ENCODE results near the gene EMX1.

Gene EMX1

DNA sequence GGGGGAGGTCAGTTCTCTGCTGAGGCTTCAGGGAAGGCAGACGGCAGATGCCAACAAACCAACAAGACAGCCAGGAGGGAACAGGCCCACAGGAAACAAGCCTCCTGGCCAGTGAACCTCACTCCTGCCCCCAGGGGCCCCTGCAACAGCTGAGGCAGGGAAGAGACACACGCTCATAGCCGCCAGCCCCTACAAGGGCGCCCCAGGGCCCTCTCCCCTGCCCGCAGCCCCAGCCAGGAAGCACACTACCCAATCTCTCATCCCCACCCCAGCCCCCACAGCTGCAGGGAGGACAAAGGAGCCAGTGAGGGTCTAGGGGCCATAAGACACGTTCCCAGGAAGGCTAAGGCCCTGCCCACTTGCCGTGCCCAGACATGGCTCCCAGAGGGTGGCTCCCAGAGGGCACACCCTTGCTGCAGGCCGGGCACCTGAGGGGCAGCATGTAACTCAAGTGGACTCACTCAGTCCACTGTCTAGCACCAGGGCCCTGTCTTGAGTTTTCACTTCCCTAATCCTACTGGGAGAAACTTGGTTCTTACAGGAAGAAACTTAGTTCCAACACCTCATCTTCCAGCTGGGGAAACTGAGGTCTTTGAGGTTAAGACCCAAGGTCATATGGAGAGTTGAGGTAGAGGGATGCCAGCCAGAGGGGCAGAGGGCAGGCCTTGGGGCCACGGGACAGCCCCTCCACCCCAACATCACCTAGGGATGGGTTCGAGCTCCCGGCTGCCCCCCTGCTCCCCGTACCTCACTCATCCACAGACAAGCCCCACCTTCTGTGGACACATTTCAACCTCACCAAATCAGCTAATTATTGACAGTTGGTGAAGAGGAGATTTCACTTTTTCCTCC, 37.3 kb downstream of the EMX1 start:
- no peak for DNase-seq (ENCODE audit: low spot score)
- Histone ChIP-seq H3K4me2 (ENCODE audit: insufficient read depth, low read length, poor library complexity, severe bottlenecking) (peak overlapping the region; percentile 34), H2BK5ac (ENCODE audit: low read length) (peak overlapping the region; percentile 58), H2BK12ac (ENCODE audit: low read length) (no peak overlapping the region), H3K4me3 (ENCODE audit: low read length in 2 of 2) (no peak overlapping the region), H3K9me3 (replicated peaks in 1 of 2; ENCODE audit: control insufficient read depth in 2 of 2, insufficient read depth in 1 of 2, low read depth in 1 of 2, low read length in 2 of 2) (peaks cover 0 to 6% of the 10 kb centered on the region in 2 donors), H2BK120ac (ENCODE audit: low read depth, low read length) (peak overlapping the region; percentile 47), H2BK15ac (ENCODE audit: low read length) (peak overlapping the region; percentile 71), H3K9ac (ENCODE audit: low read depth, low read length, poor library complexity) (peak overlapping the region; percentile 50), H2AFZ (ENCODE audit: low read length) (no peak overlapping the region), H3K4ac (ENCODE audit: low read length) (peak overlapping the region; percentile 54), H3K23ac (ENCODE audit: low read depth, low read length, poor library complexity) (no peak overlapping the region), H3K14ac (ENCODE audit: low read length) (no peak overlapping the region), H2AK5ac (ENCODE audit: low read depth, low read length) (peak overlapping the region; percentile 87), H3K4me1 (ENCODE audit: control insufficient read depth in 2 of 2, insufficient read depth in 1 of 2, low read depth in 1 of 2, low read length in 2 of 2) (peaks cover 8 to 48% of the 10 kb centered on the region in 2 donors), H4K91ac (ENCODE audit: low read depth, low read length, poor library complexity) (peak overlapping the region; percentile 98), H3K27me3 (ENCODE audit: control insufficient read depth in 3 of 3, insufficient read depth in 3 of 3, low read depth in 1 of 3, low read length in 3 of 3) (peaks cover 0 to 40% (median 0%) of the 10 kb centered on the region in 3 experiments), H4K8ac (ENCODE audit: low read depth, low read length) (no peak overlapping the region), H3K18ac (ENCODE audit: low read length) (peak overlapping the region; percentile 93), H3K27ac (replicated peaks; ENCODE audit: low read length) (peak overlapping the region; percentile 95), H3K36me3 (replicated peaks in 1 of 2; ENCODE audit: control insufficient read depth in 2 of 2, insufficient read depth in 2 of 2, low read length in 2 of 2) (no peaks in the 10 kb centered on the region), H3K79me1 (ENCODE audit: low read depth, low read length) (no peaks in the 10 kb centered on the region)
- WGBS, 2 donors (ENCODE audit: extremely low coverage in 2 of 2, insufficient read length in 2 of 2, insufficient replicate concordance in 1 of 2) = no CpG with 5 or more reads among the region's 12 CpGs

DNA sequence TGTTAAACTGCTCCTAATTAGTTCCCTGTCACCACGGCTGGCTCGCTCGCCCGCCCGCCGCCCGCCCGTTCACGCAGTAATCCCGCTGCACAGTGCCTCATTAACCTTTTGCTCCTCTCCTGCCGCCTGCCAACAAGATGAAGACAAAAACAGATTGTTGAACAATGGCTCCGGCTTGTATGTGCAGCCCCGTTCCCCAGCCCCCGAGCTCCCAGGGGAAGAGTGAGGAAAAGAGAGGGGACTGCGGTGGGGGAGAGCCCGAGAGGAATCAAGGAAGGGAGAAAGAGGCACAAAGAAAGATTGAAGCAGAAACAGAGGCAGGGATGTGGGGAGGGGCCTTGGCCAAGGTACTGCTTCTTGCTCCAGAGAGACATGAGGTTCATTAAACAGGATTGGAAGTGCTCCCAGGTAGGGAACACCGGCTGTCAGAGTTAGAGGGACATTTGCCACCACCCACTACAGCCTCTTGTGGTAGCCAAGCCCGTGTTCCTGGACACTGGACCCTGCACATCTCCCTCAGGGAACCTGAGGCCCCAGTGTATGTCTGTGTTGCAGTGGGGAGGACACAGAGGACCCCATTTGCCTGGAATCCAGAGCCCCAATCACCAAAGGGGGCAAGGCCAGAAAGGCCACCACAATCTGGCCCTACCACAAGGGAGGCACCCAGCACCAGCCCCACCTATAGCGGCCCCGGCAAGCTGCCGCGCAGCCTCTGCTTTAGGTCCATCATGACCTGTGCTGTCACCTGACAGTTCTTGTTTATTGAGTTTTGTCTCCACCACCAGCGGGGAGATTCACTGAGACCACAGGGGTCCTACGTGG, 38.1 kb downstream of the EMX1 start:
- Histone ChIP-seq H2BK120ac (ENCODE audit: low read depth, low read length) (peak overlapping the region; percentile 7), H3K79me1 (ENCODE audit: low read depth, low read length) (no peaks in the 10 kb centered on the region), H2BK5ac (ENCODE audit: low read length) (peak overlapping the region; percentile 82), H2BK15ac (ENCODE audit: low read length) (peak overlapping the region; percentile 50), H2AFZ (ENCODE audit: low read length) (no peak overlapping the region), H3K9ac (ENCODE audit: low read depth, low read length, poor library complexity) (no peak overlapping the region), H3K4me3 (ENCODE audit: low read length in 2 of 2) (no peak overlapping the region), H3K36me3 (replicated peaks in 1 of 2; ENCODE audit: control insufficient read depth in 2 of 2, insufficient read depth in 2 of 2, low read length in 2 of 2) (no peaks in the 10 kb centered on the region), H3K27me3 (ENCODE audit: control insufficient read depth in 3 of 3, insufficient read depth in 3 of 3, low read depth in 1 of 3, low read length in 3 of 3) (peaks cover 0 to 42% (median 0%) of the 10 kb centered on the region in 3 experiments), H3K14ac (ENCODE audit: low read length) (no peak overlapping the region), H2AK5ac (ENCODE audit: low read depth, low read length) (peak overlapping the region; percentile 97), H3K4me2 (ENCODE audit: insufficient read depth, low read length, poor library complexity, severe bottlenecking) (peak overlapping the region; percentile 27), H4K91ac (ENCODE audit: low read depth, low read length, poor library complexity) (peak overlapping the region; percentile 7), H3K4me1 (ENCODE audit: control insufficient read depth in 2 of 2, insufficient read depth in 1 of 2, low read depth in 1 of 2, low read length in 2 of 2) (peaks cover 8 to 50% of the 10 kb centered on the region in 2 donors), H3K27ac (replicated peaks; ENCODE audit: low read length) (peak overlapping the region; percentile 98), H2BK12ac (ENCODE audit: low read length) (peak overlapping the region; percentile 65), H3K4ac (ENCODE audit: low read length) (peak overlapping the region; percentile 32), H3K9me3 (replicated peaks in 1 of 2; ENCODE audit: control insufficient read depth in 2 of 2, insufficient read depth in 1 of 2, low read depth in 1 of 2, low read length in 2 of 2) (peaks cover 0 to 6% of the 10 kb centered on the region in 2 donors), H3K18ac (ENCODE audit: low read length) (peak overlapping the region; percentile 95), H4K8ac (ENCODE audit: low read depth, low read length) (no peak overlapping the region), H3K23ac (ENCODE audit: low read depth, low read length, poor library complexity) (no peak overlapping the region)
- no CpG with 5 or more reads among the region's 24 CpGs for WGBS, 2 donors (ENCODE audit: extremely low coverage in 2 of 2, insufficient read length in 2 of 2, insufficient replicate concordance in 1 of 2)
- peak; percentile 87 for DNase-seq (ENCODE audit: low spot score)

DNA sequence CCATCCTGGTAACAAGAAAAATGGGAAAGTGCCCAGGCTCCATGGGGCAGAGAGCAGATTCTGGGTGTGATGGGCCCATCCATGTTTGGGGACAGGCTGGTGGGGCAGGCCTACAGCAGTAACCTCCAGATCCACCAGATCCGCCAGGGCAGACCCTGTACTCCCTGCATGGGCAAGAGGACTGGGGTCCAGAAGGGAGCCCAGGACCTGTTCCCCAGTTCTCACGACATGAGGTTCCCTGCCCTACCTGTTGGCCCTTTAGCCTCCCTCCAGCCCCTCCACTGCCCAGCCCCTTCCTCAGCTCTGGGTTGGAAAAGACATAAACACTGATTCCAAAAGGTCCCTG, 38.7 kb downstream of the EMX1 start:
- H2BK12ac ChIP-seq (ENCODE audit: low read length) = peak overlapping the region; percentile 65
- H3K4ac ChIP-seq (ENCODE audit: low read length) = peak overlapping the region; percentile 32
- no peaks in the 10 kb centered on the region for H3K36me3 ChIP-seq (replicated peaks in 1 of 2; ENCODE audit: control insufficient read depth in 2 of 2, insufficient read depth in 2 of 2, low read length in 2 of 2)
- no peak overlapping the region for H3K4me3 ChIP-seq (ENCODE audit: low read length in 2 of 2)
- no CpG with 5 or more reads among the region's 2 CpGs for WGBS, 2 donors (ENCODE audit: extremely low coverage in 2 of 2, insufficient read length in 2 of 2, insufficient replicate concordance in 1 of 2)
- H2AFZ ChIP-seq (ENCODE audit: low read length) = no peak overlapping the region
- H3K23ac ChIP-seq (ENCODE audit: low read depth, low read length, poor library complexity) = no peak overlapping the region
- DNase-seq (ENCODE audit: low spot score) = no peak
- H3K14ac ChIP-seq (ENCODE audit: low read length) = no peak overlapping the region
- H4K8ac ChIP-seq (ENCODE audit: low read depth, low read length) = no peak overlapping the region
- no peaks in the 10 kb centered on the region for H3K79me1 ChIP-seq (ENCODE audit: low read depth, low read length)
- H3K27ac ChIP-seq (replicated peaks; ENCODE audit: low read length) = peak overlapping the region; percentile 98
- peak overlapping the region; percentile 50 for H2BK15ac ChIP-seq (ENCODE audit: low read length)
- peak overlapping the region; percentile 97 for H2AK5ac ChIP-seq (ENCODE audit: low read depth, low read length)
- H2BK120ac ChIP-seq (ENCODE audit: low read depth, low read length) = peak overlapping the region; percentile 7
- H4K91ac ChIP-seq (ENCODE audit: low read depth, low read length, poor library complexity) = peak overlapping the region; percentile 7
- peak overlapping the region; percentile 82 for H2BK5ac ChIP-seq (ENCODE audit: low read length)
- no peak overlapping the region for H3K9ac ChIP-seq (ENCODE audit: low read depth, low read length, poor library complexity)
- no peak overlapping the region for H3K4me2 ChIP-seq (ENCODE audit: insufficient read depth, low read length, poor library complexity, severe bottlenecking)
- peaks cover 0 to 6% of the 10 kb centered on the region in 2 donors for H3K9me3 ChIP-seq (replicated peaks in 1 of 2; ENCODE audit: control insufficient read depth in 2 of 2, insufficient read depth in 1 of 2, low read depth in 1 of 2, low read length in 2 of 2)
- peak overlapping the region; percentile 95 for H3K18ac ChIP-seq (ENCODE audit: low read length)
- H3K27me3 ChIP-seq (ENCODE audit: control insufficient read depth in 3 of 3, insufficient read depth in 3 of 3, low read depth in 1 of 3, low read length in 3 of 3) = peaks cover 0 to 42% (median 0%) of the 10 kb centered on the region in 3 experiments
- peaks cover 8 to 53% of the 10 kb centered on the region in 2 donors for H3K4me1 ChIP-seq (ENCODE audit: control insufficient read depth in 2 of 2, insufficient read depth in 1 of 2, low read depth in 1 of 2, low read length in 2 of 2)

GRCh38 chr2:72956936-72957335, 39.6 kb downstream of the EMX1 start:
- Histone ChIP-seq H3K36me3 (replicated peaks in 1 of 2; ENCODE audit: control insufficient read depth in 2 of 2, insufficient read depth in 2 of 2, low read length in 2 of 2) (no peaks in the 10 kb centered on the region), H3K23ac (ENCODE audit: low read depth, low read length, poor library complexity) (no peak overlapping the region), H3K18ac (ENCODE audit: low read length) (peak overlapping the region; percentile 88), H2BK120ac (ENCODE audit: low read depth, low read length) (peak overlapping the region; percentile 32), H2BK15ac (ENCODE audit: low read length) (no peak overlapping the region), H3K4me3 (ENCODE audit: low read length in 2 of 2) (no peak overlapping the region), H3K27me3 (ENCODE audit: control insufficient read depth in 3 of 3, insufficient read depth in 3 of 3, low read depth in 1 of 3, low read length in 3 of 3) (peaks cover 0 to 42% (median 0%) of the 10 kb centered on the region in 3 experiments), H3K27ac (replicated peaks; ENCODE audit: low read length) (no peak overlapping the region), H4K91ac (ENCODE audit: low read depth, low read length, poor library complexity) (no peak overlapping the region), H2BK12ac (ENCODE audit: low read length) (peak overlapping the region; percentile 47), H3K4ac (ENCODE audit: low read length) (no peak overlapping the region), H4K8ac (ENCODE audit: low read depth, low read length) (no peak overlapping the region), H3K14ac (ENCODE audit: low read length) (no peak overlapping the region), H3K79me1 (ENCODE audit: low read depth, low read length) (no peaks in the 10 kb centered on the region), H3K4me1 (ENCODE audit: control insufficient read depth in 2 of 2, insufficient read depth in 1 of 2, low read depth in 1 of 2, low read length in 2 of 2) (peaks cover 6 to 48% of the 10 kb centered on the region in 2 donors), H3K4me2 (ENCODE audit: insufficient read depth, low read length, poor library complexity, severe bottlenecking) (no peak overlapping the region), H3K9me3 (replicated peaks in 1 of 2; ENCODE audit: control insufficient read depth in 2 of 2, insufficient read depth in 1 of 2, low read depth in 1 of 2, low read length in 2 of 2) (peaks cover 0 to 6% of the 10 kb centered on the region in 2 donors), H2AK5ac (ENCODE audit: low read depth, low read length) (peak overlapping the region; percentile 40), H2BK5ac (ENCODE audit: low read length) (no peak overlapping the region), H2AFZ (ENCODE audit: low read length) (no peak overlapping the region), H3K9ac (ENCODE audit: low read depth, low read length, poor library complexity) (no peak overlapping the region)
- no CpG with 5 or more reads among the region's 3 CpGs for WGBS, 2 donors (ENCODE audit: extremely low coverage in 2 of 2, insufficient read length in 2 of 2, insufficient replicate concordance in 1 of 2)
- DNase-seq (ENCODE audit: low spot score) = no peak
